ENCODE results near the gene TFDP2. TPM values are rescaled to one million over a fixed set of nuclear protein-coding genes. Genes with fewer than 3 reads are reported as not detected.

The TFDP2 gene
- total and polyA plus RNA-seq, 10 of the 15 experiments (the other 5 are each of a cell fraction or from before 2014, with no cell fraction given), result 28.3 to 100 (median 49.7) TPM

DNA sequence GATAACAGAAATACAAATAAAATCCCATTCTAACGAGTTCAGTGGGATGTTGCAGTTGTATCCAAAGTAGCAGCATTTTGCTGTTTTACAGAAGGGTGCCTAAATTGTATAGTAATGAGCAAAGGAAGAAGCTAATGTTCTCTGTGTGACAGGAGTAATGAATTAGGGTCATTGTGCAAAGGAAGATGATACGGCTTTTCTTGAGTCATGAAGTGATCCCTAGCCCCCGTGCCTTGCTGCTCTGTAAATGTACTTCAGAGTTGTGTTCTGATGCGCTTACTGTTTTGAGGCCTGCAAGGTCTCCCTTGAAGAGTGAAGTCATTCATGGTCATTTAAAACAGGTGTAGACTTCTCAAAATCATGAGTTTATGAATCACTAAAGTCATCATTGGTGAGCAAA is 235.0 kb downstream of the TFDP2 start:
- POLR2A ChIA-PET, result interaction anchor here (0.6 kb wide), 1 partner anchor 153 kb away, joined by 4 read pairs; no protein-coding TSS in a partner anchor
- ATAC-seq (no peak), FAIRE-seq (no peak), DNase-seq (ENCODE audit: low read depth, low spot score) (no peak)
- no peaks in the 10 kb centered on the region for H3K4me1 ChIP-seq (ENCODE audit: control insufficient read depth, insufficient read depth, low read length)
- no peak for TF ChIP-seq CHD2 (IDR thresholded peaks at IDR 0.05; ENCODE audit: borderline replicate concordance, low read depth, low read length)
- TF ChIP-seq, protein P1, sequence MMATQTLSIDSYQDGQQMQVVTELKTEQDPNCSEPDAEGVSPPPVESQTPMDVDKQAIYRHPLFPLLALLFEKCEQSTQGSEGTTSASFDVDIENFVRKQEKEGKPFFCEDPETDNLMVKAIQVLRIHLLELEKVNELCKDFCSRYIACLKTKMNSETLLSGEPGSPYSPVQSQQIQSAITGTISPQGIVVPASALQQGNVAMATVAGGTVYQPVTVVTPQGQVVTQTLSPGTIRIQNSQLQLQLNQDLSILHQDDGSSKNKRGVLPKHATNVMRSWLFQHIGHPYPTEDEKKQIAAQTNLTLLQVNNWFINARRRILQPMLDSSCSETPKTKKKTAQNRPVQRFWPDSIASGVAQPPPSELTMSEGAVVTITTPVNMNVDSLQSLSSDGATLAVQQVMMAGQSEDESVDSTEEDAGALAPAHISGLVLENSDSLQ (IDR thresholded peaks at IDR 0.05), result no peak
- no peak for TF ChIP-seq RBBP5 (conservative IDR thresholded peaks at IDR 0.05)
- TF ChIP-seq HDGF (IDR thresholded peaks at IDR 0.05), result no peak
- no peak for TF ChIP-seq POU2F2 (IDR thresholded peaks at IDR 0.05; ENCODE audit: borderline replicate concordance, low read depth, low read length)
- no peak for TF ChIP-seq NBN (IDR thresholded peaks at IDR 0.05)
- no peak for TF ChIP-seq RFX5 (IDR thresholded peaks at IDR 0.05; ENCODE audit: low read depth, low read length)
- TF ChIP-seq POLR2AphosphoS5 (IDR thresholded peaks at IDR 0.05; ENCODE audit: low read length), result no peak
- no peak for TF ChIP-seq ZNF274 (IDR thresholded peaks at IDR 0.05; ENCODE audit: insufficient read depth, insufficient read length)
- no peak for TF ChIP-seq E2F4 (IDR thresholded peaks at IDR 0.05; ENCODE audit: low read depth, low read length)
- TF ChIP-seq, protein P2, sequence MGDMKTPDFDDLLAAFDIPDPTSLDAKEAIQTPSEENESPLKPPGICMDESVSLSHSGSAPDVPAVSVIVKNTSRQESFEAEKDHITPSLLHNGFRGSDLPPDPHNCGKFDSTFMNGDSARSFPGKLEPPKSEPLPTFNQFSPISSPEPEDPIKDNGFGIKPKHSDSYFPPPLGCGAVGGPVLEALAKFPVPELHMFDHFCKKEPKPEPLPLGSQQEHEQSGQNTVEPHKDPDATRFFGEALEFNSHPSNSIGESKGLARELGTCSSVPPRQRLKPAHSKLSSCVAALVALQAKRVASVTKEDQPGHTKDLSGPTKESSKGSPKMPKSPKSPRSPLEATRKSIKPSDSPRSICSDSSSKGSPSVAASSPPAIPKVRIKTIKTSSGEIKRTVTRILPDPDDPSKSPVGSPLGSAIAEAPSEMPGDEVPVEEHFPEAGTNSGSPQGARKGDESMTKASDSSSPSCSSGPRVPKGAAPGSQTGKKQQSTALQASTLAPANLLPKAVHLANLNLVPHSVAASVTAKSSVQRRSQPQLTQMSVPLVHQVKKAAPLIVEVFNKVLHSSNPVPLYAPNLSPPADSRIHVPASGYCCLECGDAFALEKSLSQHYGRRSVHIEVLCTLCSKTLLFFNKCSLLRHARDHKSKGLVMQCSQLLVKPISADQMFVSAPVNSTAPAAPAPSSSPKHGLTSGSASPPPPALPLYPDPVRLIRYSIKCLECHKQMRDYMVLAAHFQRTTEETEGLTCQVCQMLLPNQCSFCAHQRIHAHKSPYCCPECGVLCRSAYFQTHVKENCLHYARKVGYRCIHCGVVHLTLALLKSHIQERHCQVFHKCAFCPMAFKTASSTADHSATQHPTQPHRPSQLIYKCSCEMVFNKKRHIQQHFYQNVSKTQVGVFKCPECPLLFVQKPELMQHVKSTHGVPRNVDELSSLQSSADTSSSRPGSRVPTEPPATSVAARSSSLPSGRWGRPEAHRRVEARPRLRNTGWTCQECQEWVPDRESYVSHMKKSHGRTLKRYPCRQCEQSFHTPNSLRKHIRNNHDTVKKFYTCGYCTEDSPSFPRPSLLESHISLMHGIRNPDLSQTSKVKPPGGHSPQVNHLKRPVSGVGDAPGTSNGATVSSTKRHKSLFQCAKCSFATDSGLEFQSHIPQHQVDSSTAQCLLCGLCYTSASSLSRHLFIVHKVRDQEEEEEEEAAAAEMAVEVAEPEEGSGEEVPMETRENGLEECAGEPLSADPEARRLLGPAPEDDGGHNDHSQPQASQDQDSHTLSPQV (IDR thresholded peaks at IDR 0.05), result no peak
- no peak for TF ChIP-seq CEBPZ (IDR thresholded peaks at IDR 0.05; ENCODE audit: low read depth, low read length)
- TF ChIP-seq CBFB (IDR thresholded peaks at IDR 0.05; ENCODE audit: low read depth), result no peak
- TF ChIP-seq TBL1XR1 (IDR thresholded peaks at IDR 0.05; ENCODE audit: low read depth, low read length), result no peak
- SMC1A ChIA-PET (ENCODE audit: uncharacterized antibody, unreplicated experiment), result interaction anchor here (1.1 to 1.7 kb wide), 4 partner anchors 46 to 337 kb away, joined by 3 to 7 read pairs (median 4); no protein-coding TSS in a partner anchor
- RAD21 ChIA-PET (ENCODE audit: unreplicated experiment), result interaction anchor here (1.5 kb wide), 1 partner anchor 179 kb away, joined by 3 read pairs; no protein-coding TSS in a partner anchor
- WGBS (ENCODE audit: insufficient coverage, insufficient replicate concordance, low lambda C conversion rate, missing lambda C conversion rate), result 97% methylated on average over 4 of the region's 4 CpGs
- no peaks in the 10 kb centered on the region for H3K27me3 ChIP-seq (replicated peaks in 1 of 2; ENCODE audit: control insufficient read depth in 2 of 2, insufficient read depth in 2 of 2, low read length in 1 of 2)
- no peak overlapping the region for H3K4me3 ChIP-seq
- H2AFZ ChIP-seq (ENCODE audit: control insufficient read depth, low read depth, low read length), result no peak overlapping the region
- H3K4me2 ChIP-seq (ENCODE audit: control insufficient read depth, insufficient read depth), result no peak overlapping the region
- no TSS peak for BruUV-seq (replicated peaks)
- no peaks in the 10 kb centered on the region for H4K20me1 ChIP-seq (ENCODE audit: control insufficient read depth, insufficient read depth)
- H3K9me3 ChIP-seq (replicated peaks; ENCODE audit: control insufficient read depth, insufficient read depth, low read length), result no peaks in the 10 kb centered on the region; the same call in 2 of the 3 replicates
- H3K9ac ChIP-seq (ENCODE audit: control insufficient read depth, insufficient read depth, low read length), result no peak overlapping the region
- intact Hi-C loops (cut with micrococcal nuclease; ENCODE audit: unreplicated experiment), result loop anchor here (10.0 kb wide), 1 partner anchor 340 kb away; no protein-coding TSS in a partner anchor
- no peaks in the 10 kb centered on the region for H3K79me2 ChIP-seq (ENCODE audit: control insufficient read depth, insufficient read depth, low read length)
- peaks cover 2 to 16% of the 10 kb centered on the region in 2 experiments for H3K36me3 ChIP-seq (ENCODE audit: control insufficient read depth in 2 of 2, insufficient read depth in 2 of 2, low read length in 1 of 2)
- CTCF ChIA-PET, result interaction anchor here (0.6 to 2.7 kb wide), 15 partner anchors 9 to 1069 kb away, joined by 3 to 15 read pairs (median 5); partner anchors contain the start of genes ATP1B3 and RNF7
- in situ Hi-C loops (cut with MboI), result no loop called here
- no peak overlapping the region for H3K27ac ChIP-seq (ENCODE audit: control insufficient read depth, insufficient read depth)
